HG03175 (cell line): ENCODE results near the gene TBX2.

Source experiments
- ATAC-seq: cut with Tn5 transposase; IDR thresholded peaks from one replicate; pipeline ENCODE4 v1.9.1; 2021; ENCODE audit warnings: mild to moderate bottlenecking, moderate library complexity; ENCODE audit not compliant: unreplicated experiment

Gene TBX2

DNA sequence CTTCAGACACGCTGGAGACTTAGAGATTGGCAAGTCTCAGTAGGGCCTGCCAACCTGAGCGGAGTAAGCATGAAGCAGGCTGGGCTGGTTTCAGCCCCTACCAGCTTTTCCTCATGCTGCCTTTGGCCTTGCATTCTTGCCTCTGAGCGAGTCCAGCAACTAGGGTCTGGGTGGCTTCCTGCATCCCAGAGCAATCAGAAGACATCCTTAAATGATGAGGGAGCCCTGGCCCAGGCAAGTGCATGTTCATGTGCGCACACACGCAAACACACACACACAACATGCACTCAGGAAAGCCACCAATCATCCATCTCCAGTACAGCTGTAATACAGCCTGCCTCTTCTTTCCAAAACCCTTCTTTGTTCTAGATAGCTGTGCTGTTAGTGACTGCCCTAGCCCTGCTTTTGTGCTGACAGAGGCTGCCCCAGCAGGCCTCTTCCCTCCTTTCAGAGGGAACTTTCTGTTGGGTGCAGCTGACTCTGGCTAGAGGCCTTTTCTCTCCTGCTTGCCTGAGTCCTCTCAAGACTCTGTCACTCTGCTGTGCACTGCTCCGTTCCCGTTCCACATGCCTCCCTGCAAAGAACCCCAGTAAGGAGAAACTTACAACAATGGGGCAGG, 30.7 kb upstream of the TBX2 start:
- ATAC-seq: no peak

DNA sequence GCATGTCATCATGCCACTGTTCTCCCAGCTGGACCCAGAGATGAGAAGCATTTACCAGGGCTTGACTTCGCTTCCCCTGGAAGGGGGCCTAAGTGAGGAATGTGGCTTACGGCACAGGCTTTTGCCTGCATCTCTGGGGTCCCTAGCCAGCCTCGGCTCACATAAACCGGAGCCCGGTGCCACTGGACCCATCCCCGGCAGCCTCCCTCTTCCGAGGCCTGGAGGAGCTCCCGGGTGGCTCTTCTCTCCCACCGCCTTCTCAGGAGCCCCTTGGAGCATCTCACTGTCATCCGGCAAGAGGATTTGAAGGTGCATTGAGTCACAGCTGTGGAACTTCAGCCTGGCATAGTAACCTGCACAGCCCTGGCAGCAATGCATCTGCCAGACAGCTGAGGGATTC, 29.9 kb upstream of the TBX2 start:
- no peak for ATAC-seq

DNA sequence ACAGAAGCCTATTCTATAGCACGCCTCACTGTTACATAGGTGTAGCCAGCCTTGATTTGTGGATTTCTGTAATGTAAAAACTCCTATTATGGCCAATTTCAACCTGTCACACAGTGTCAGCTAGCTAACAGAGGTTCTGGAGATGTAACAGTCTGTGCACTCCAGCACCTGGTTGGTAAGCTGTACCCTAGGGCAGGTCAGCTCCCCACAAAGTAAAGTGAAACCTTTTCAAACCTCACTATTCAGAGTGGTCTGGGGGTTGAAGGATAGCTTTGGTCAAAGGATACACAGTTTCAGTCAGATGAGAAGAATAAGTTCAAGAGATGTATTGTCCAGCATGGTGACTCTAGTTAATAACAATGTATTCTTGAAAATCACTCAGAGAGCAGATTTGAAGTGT, 28.5 kb upstream of the TBX2 start:
- ATAC-seq: no peak

- no peak for ATAC-seq
Measured at GRCh38 chr17:61371606-61372005, 28.0 kb upstream of the TBX2 start.

DNA sequence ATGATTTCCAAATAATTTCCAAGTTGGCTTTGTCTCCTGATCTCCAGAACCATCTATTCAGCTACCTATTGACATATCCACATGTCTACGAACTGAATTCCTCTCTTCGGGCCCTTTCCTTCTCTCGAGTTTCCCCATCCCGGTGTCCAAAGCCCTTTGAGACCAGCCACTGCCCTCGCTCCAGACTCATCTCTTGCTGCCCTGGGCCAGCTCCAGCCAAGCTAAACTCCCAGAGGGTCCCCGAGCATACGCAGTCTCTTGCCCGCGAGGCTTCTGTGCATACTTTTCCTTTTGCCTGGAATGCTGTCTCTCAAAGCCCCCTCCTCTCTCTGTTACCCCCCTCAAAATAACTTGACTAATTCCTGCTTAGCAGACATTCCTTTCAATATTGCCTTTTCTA, 27.2 kb upstream of the TBX2 start:
- ATAC-seq: no peak

DNA sequence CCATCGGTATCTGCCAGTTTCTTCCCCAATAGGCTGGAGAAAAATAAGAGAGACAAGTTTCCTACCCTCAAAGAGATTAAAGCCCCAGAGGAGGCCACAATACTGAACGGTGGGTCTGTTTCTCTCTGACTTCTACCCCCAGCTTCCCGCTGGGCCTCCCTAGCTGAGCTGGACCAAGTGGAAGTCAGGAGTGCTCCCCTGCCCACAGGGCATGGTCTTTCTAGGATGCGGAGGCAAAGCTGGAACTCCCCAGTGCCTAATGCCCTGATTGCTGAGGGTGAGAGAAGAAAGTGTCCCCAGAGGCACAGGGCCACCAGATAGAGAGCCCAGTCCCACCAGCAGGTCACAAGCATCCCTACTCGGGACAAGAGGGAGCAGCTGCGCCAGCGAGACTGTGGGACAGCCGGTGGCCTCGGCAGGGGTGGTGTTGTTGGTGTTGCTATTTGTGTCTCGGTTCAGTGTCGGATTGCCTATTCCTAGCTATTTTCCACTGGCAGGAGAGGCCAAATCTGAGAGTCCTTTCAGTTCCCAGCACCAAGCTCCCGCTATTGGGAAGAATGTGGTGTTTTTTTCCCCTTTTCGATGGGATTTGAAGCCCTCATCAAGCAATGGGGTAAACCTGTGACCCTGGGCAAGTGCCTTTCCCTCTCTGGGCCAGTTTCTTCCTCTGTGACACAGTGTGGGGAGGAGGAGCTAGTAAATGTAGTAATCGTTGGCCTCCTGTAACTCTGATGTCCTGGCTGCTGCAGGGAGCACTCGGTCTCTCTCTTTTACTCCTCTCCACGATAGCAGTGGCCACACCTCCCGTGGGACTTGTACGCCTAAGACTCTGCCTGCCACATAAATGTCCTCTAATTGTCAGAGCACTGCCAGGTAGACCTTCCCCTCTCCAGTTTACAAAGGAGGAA, 22.5 kb upstream of the TBX2 start:
- ATAC-seq: no peak

DNA sequence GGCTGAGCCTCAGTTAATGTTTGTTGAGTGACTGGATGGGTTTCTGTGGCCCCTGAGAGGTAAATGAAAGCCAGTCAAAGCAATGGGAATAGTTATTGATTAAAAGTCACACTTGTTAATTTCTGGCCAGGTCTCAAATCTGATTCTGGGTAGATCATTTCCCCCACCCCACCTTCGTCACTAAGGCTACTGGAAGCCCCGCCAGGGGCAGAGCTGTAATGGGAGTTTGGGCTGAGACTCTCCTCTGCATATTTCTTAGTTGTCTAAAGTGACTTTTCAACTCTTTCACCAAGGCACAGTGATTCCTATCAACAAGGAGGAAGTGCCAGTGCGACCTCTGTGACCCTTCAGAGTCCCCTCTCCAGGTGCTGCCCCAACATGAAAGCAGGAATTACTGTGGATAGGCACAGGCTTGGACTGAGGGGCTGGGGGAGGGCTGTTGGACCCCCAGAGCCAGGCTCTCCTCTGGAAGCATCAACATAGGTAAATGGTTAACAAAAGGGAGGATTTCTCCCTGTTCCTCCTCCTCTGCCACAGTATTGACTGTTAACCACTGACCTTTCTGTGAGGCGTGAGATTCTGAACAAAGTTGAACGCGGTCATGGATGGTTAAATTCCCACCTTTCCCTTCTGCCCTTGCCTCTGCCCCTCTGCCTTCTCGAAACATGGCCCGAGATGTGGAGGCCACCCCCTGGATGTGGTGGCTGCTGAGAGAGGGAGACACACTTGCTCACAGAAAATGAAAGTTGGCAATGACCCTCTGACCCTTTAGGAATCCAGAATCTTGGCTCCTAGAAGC, 20.8 kb upstream of the TBX2 start:
- ATAC-seq: no peak

DNA sequence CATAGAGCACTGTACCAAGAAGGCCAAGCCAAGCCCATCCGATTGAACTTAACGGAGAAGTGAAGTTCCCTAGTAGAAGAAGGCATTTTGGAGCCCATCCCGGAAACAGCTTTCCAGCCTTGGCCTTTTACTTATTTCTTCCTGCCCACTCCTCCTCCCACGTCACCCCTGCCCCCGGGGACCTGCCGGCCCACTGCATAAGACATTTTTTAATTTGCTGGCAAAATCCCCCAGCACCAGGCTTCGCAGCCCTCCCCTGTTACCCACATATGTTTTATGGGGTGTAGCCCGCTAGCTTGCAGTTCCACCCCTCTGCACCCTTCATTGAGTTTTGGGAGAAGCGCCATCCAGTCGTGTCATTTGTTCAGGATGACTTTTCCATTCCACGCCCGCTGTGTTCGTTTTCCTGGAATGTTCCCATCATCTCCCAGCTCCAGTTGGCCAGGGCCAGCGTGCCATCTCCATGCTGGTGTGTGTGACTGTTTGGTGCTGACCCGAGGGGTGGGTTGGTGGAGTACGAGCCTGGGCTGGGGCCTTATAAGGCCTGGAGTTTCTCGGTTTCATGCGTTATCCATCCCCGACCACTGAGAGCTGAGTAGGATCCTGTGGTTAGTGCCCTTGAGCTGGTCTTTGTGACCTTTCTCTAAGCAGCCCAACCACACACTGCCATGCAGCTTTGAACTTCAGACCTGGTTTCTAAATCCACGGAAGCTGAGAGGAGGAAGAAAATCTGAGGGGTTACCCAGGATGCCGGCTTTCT, 20.0 kb upstream of the TBX2 start:
- ATAC-seq: no peak

GRCh38 chr17:61380217-61380835, 19.3 kb upstream of the TBX2 start:
- no peak for ATAC-seq

- ATAC-seq: no peak
Measured at GRCh38 chr17:61380836-61381525, 18.7 kb upstream of the TBX2 start.

DNA sequence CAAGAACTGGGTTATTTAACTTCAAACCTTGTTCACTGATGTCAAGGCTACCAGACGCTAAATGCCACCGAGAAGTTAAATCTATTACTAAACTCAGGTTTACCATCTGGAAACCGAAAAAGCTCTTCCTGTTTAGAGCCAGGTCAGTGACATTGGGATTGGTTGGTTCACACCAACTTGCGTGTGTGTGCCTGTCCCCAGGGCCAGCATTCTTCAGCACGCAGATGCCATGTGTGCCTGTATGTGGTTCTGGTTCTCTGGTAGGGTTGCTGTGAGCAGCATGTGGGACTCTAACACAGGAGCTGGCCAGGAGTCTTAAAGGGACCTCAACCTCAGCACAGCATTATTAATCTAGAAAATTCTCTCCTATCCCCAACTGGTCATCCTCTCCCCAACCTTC, 18.1 kb upstream of the TBX2 start:
- no peak for ATAC-seq

- ATAC-seq: no peak
Measured at GRCh38 chr17:61382796-61383688, 16.6 kb upstream of the TBX2 start.

DNA sequence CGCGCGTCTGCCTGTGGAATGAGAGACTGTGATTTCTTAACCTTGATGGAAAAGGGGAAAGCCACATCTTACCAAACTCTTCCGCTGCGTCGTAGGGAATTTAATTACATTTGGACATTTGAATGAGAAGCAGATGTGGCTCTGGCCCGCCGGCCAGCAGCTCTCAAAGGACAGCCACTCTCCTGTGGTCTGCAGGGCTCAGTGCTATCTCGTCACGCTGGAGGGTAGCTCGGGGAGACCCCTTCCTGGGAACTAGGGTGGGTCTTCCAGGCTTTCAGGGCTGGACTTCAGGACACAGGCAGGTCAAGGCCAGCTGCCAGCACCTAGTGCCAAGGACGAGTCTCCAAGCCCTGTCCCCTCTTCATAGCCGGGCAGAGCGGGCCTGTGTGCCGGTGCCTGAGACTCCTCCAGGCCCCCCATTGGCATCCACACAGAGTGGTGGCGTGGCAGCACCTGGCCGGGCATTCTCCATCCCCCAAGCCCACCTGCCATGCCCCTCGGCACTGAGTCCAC, 15.9 kb upstream of the TBX2 start:
- no peak for ATAC-seq

DNA sequence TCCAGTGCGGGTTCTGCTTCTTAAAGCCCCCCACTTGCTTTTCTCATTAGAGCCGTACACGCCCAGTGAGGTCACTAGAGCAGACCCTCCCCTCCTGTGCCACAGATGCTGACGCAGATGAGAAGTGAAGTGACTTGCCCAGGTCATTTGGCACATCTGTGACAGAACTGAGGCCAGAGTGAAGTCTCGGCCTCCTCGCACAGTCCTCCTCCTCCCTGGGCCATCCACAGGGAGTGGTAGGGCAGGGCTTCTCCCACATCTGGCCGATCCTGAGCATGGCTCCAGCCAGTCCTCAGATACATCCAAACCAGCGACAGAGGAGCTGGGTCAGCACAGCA, 15.3 kb upstream of the TBX2 start:
- no peak for ATAC-seq

DNA sequence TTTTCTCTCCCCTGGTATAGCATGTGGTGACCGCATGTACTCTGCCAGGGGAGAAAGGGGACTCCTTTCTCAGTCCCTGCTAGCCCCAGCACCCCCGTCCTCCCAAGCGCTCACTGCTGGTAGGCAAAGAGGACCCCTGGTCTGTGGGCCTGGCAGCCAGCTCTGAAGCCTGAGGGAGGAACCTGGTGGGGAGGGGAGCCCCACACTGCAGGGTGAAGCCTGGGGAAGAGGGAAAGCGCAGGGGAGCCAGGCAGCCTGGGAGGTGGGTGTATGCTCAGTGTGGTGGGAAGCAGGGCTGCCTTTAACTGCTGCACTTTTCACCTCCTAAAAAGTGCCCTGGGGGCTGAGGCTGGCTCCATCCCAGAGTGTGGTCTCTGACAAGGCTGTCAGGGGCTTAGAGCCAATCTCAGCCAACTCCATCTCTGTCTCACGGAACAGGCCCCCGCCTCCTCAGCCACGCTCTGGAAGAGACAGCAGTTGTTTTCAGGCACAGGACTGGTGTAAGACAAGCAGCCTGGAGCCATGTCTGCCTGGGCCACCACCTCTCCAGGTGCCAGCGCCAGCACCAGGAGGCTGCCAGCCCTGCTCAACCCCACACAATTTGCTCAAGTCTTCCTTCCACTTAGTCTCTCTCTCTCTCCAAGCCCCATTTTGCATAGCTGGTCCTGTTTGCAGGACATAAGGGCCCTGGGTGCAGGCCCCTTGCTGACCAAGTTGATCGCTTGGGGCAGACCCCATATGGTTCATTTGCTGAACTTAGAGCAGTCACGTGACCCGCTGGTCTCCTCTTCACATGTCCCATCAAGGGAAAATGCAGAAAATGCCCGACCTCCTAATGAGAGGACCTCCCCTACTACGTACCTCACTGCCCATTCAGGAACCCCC, 14.7 kb upstream of the TBX2 start:
- no peak for ATAC-seq

GRCh38 chr17:61385577-61386236, 13.9 kb upstream of the TBX2 start:
- no peak for ATAC-seq

GRCh38 chr17:61386251-61386650, 13.4 kb upstream of the TBX2 start:
- ATAC-seq: no peak
